ENCODE results near the gene DHRS7B. TPM values are rescaled to one million over a fixed set of nuclear protein-coding genes. Genes with fewer than 3 reads are reported as not detected.
"Not testable (repeated sequence)": the region's sequence is repeated elsewhere in the genome, so short reads cannot be mapped to it uniquely, and the experiment has no call there.

The DHRS7B gene, protein sequence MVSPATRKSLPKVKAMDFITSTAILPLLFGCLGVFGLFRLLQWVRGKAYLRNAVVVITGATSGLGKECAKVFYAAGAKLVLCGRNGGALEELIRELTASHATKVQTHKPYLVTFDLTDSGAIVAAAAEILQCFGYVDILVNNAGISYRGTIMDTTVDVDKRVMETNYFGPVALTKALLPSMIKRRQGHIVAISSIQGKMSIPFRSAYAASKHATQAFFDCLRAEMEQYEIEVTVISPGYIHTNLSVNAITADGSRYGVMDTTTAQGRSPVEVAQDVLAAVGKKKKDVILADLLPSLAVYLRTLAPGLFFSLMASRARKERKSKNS
- total RNA-seq, result 20.0 and 23.6 TPM in 2 replicates

DNA sequence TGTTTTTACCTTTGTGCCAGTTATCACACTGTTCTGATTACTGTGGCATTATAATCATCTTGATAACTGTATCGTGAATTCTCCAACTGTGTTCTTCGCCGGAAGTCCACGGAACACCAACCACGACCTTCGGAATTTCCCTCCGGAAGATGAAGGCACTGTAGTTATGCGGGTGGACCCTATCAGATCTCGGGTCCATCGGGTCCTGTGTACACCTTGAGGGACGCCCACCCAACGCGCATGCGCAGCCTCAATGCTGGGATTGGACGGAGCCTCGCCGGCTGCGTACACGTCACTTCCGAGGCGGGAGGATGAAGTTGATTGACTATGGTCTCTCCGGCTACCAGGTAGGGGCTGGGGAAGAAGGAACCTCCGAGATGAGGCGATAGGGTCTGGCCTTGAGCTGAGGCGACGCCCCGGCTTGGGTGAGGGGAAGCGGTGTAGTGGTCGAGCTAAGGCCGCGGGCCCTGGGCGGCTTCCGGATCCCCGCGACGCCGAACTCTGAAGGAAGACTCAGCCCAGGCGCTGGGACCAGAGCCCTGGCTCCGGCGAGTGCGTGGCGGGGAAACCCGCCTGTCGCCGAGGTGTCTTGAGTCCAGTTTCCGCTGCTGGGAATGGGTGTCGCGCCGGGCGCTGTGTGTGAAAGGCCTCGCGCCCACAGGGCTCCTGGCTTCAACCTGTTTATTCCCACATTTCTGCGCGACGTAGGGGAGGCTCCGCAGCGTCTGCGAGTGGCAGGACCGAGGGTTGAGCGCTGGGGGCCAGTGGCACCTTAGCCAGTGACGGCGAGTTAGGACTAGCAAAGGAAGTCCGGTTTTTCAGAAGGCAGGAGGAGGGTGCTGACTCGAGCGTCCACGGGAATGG, at the start of gene DHRS7B:
DHRS7B (plus strand) TSS at position 320 of the 864 bp plus-strand sequence; CDS start at position 328, 8 bp downstream.
- Mint-ChIP-seq H3K36me3 (ENCODE audit: low read depth) (peaks cover 2% of the 10 kb centered on the region), H3K27me3 (ENCODE audit: insufficient read depth) (peaks cover 3% of the 10 kb centered on the region), H3K27ac (peak within 1 kb of the TSS; percentile 95), H3K4me1 (ENCODE audit: low read depth) (peaks cover 44% of the 10 kb centered on the region), H3K9me3 (no peaks in the 10 kb centered on the region), H3K4me3 (peak within 1 kb of the TSS; percentile 95)
- intact Hi-C loops (cut with micrococcal nuclease), result loop anchor here (1.0 to 10.0 kb wide), 11 partner anchors 28 to 424 kb away; partner anchors contain the start of genes MAP2K3, NATD1, TMEM11 and USP22
- peak; percentile 96 for DNase-seq (ENCODE audit: low spot score)

DNA sequence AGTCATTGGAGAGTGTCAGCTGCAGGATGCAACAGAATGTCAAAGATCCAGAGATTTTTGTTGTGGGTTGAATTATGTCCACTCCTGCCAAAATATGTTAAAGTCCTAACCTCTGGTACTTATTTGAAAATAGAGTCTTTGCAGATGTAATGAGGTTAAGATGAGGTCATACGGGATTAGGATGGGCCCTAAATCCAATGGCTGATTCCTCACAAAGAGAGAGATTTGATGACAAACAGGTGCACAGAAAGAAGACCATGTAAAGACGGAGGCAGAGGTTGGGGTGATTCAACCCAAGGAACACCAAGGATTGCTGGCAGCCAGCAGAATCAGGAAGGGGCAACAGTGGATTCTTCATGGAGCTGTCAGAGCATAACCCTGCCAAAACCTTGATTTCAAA, 49.5 kb upstream of the DHRS7B start:
- intact Hi-C loops (cut with micrococcal nuclease), result no loop called here
- H3K4me1 Mint-ChIP-seq (ENCODE audit: low read depth), result peaks cover 5% of the 10 kb centered on the region
- no peaks in the 10 kb centered on the region for H3K36me3 Mint-ChIP-seq (ENCODE audit: low read depth)
- peaks cover 21% of the 10 kb centered on the region for H3K27me3 Mint-ChIP-seq (ENCODE audit: insufficient read depth)
- H3K9me3 Mint-ChIP-seq, result no peaks in the 10 kb centered on the region
- no peak overlapping the region for H3K4me3 Mint-ChIP-seq
- H3K27ac Mint-ChIP-seq, result no peak overlapping the region
- DNase-seq (ENCODE audit: low spot score), result no peak

GRCh38 chr17:21078016-21078780, 48.6 kb upstream of the DHRS7B start:
- no peaks in the 10 kb centered on the region for H3K9me3 Mint-ChIP-seq
- intact Hi-C loops (cut with micrococcal nuclease), result no loop called here
- H3K4me3 Mint-ChIP-seq, result no peak overlapping the region
- no peaks in the 10 kb centered on the region for H3K36me3 Mint-ChIP-seq (ENCODE audit: low read depth)
- peaks cover 21% of the 10 kb centered on the region for H3K27me3 Mint-ChIP-seq (ENCODE audit: insufficient read depth)
- no peak overlapping the region for H3K27ac Mint-ChIP-seq
- no peak for DNase-seq (ENCODE audit: low spot score)
- H3K4me1 Mint-ChIP-seq (ENCODE audit: low read depth), result peaks cover 5% of the 10 kb centered on the region

- no peaks in the 10 kb centered on the region for H3K9me3 Mint-ChIP-seq
- DNase-seq (ENCODE audit: low spot score), result no peak
- H3K4me1 Mint-ChIP-seq (ENCODE audit: low read depth), result peaks cover 5% of the 10 kb centered on the region
- intact Hi-C loops (cut with micrococcal nuclease), result no loop called here
- H3K36me3 Mint-ChIP-seq (ENCODE audit: low read depth), result no peaks in the 10 kb centered on the region
- no peak overlapping the region for H3K4me3 Mint-ChIP-seq
- H3K27ac Mint-ChIP-seq, result no peak overlapping the region
- H3K27me3 Mint-ChIP-seq (ENCODE audit: insufficient read depth), result peaks cover 21% of the 10 kb centered on the region
Measured at GRCh38 chr17:21079196-21079595, 47.6 kb upstream of the DHRS7B start.

- no peak overlapping the region for H3K4me3 Mint-ChIP-seq
- intact Hi-C loops (cut with micrococcal nuclease), result no loop called here
- H3K4me1 Mint-ChIP-seq (ENCODE audit: low read depth), result no peaks in the 10 kb centered on the region
- no peak for DNase-seq (ENCODE audit: low spot score)
- peaks cover 15% of the 10 kb centered on the region for H3K27me3 Mint-ChIP-seq (ENCODE audit: insufficient read depth)
- H3K27ac Mint-ChIP-seq, result no peak overlapping the region
- no peaks in the 10 kb centered on the region for H3K36me3 Mint-ChIP-seq (ENCODE audit: low read depth)
- no peaks in the 10 kb centered on the region for H3K9me3 Mint-ChIP-seq
Measured at GRCh38 chr17:21082001-21082436, 44.7 kb upstream of the DHRS7B start.

- H3K27me3 Mint-ChIP-seq (ENCODE audit: insufficient read depth); intact Hi-C loops (cut with micrococcal nuclease); H3K4me1 Mint-ChIP-seq (ENCODE audit: low read depth); H3K27ac Mint-ChIP-seq; H3K36me3 Mint-ChIP-seq (ENCODE audit: low read depth); H3K9me3 Mint-ChIP-seq; DNase-seq (ENCODE audit: low spot score); H3K4me3 Mint-ChIP-seq: not testable (repeated sequence)
Measured at GRCh38 chr17:21085280-21085679, 41.5 kb upstream of the DHRS7B start.

- intact Hi-C loops (cut with micrococcal nuclease), result no loop called here
- Mint-ChIP-seq H3K4me1 (ENCODE audit: low read depth) (peaks cover 7% of the 10 kb centered on the region), H3K4me3 (no peak overlapping the region), H3K36me3 (ENCODE audit: low read depth) (no peaks in the 10 kb centered on the region), H3K9me3 (no peaks in the 10 kb centered on the region), H3K27ac (no peak overlapping the region), H3K27me3 (ENCODE audit: insufficient read depth) (peaks cover 8% of the 10 kb centered on the region)
- no peak for DNase-seq (ENCODE audit: low spot score)
Measured at GRCh38 chr17:21085707-21086106, 41.1 kb upstream of the DHRS7B start.

- intact Hi-C loops (cut with micrococcal nuclease), result no loop called here
- no peak for DNase-seq (ENCODE audit: low spot score)
- H3K4me1 Mint-ChIP-seq (ENCODE audit: low read depth), result peaks cover 7% of the 10 kb centered on the region
- H3K27ac Mint-ChIP-seq, result no peak overlapping the region
- no peaks in the 10 kb centered on the region for H3K36me3 Mint-ChIP-seq (ENCODE audit: low read depth)
- peaks cover 8% of the 10 kb centered on the region for H3K27me3 Mint-ChIP-seq (ENCODE audit: insufficient read depth)
- H3K9me3 Mint-ChIP-seq, result no peaks in the 10 kb centered on the region
- no peak overlapping the region for H3K4me3 Mint-ChIP-seq
Measured at GRCh38 chr17:21089145-21089544, 37.6 kb upstream of the DHRS7B start.

GRCh38 chr17:21089933-21090901, 36.5 kb upstream of the DHRS7B start:
- Mint-ChIP-seq H3K36me3 (ENCODE audit: low read depth) (no peaks in the 10 kb centered on the region), H3K27ac (no peak overlapping the region), H3K27me3 (ENCODE audit: insufficient read depth) (peaks cover 6% of the 10 kb centered on the region), H3K9me3 (no peaks in the 10 kb centered on the region), H3K4me1 (ENCODE audit: low read depth) (peaks cover 7% of the 10 kb centered on the region), H3K4me3 (no peak overlapping the region)
- intact Hi-C loops (cut with micrococcal nuclease), result no loop called here
- no peak for DNase-seq (ENCODE audit: low spot score)

DNA sequence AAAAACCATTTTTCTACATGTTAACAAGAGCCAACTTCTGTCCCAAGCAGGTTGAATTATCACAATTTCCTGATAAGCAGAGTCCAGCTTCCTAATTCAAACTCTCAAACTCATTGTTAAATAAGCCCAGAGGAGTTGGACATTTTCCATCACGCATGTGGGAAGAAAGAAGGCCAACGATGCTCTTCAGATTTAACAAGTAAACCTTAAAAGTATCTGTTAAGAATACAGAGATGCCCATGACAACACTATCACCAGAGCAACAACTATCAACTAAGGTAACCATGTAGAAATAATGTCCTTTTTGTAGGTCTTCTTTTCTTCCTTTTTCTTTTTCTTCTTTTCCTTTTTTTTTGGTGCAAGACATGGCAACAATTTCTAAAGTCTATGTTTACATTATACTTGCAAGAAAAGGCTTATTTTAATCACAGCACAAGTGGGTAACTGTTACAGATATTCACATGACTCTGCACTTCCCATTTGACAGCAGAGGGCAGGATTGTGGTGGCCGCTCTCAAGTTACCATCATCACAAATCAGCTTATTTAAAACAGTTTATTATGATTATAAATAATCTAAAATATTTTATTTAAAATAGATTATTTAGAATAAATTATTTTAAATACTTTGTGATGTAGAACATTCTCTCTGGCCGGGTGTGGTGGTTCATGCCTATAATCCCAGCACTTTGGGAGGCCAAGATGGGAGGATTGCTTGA, 35.7 kb upstream of the DHRS7B start:
- Mint-ChIP-seq H3K4me1 (ENCODE audit: low read depth) (peaks cover 7% of the 10 kb centered on the region), H3K9me3 (no peaks in the 10 kb centered on the region), H3K27ac (no peak overlapping the region), H3K4me3 (no peak overlapping the region), H3K27me3 (ENCODE audit: insufficient read depth) (peaks cover 6% of the 10 kb centered on the region), H3K36me3 (ENCODE audit: low read depth) (no peaks in the 10 kb centered on the region)
- DNase-seq (ENCODE audit: low spot score), result no peak
- intact Hi-C loops (cut with micrococcal nuclease), result no loop called here

DNA sequence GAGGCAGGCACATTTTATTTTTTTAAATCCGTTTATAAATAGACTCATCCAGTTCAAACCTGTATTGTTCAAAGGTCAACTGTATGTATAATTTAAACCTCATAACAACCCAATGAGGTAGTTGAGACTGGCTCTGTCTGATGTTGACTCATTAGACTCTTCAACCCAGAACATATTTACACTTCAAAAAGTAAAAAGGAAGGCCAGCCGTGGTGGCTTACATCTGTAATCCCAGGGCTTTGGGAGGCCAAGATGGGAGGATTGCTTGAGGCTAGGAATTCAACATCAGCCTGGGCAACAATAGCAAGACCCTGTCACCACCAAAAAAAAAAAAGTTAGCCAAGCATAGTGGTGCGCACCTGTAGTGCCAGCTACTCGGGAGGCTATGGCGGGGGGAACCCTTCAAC, 32.5 kb upstream of the DHRS7B start:
- Mint-ChIP-seq H3K9me3 (no peaks in the 10 kb centered on the region), H3K27me3 (ENCODE audit: insufficient read depth) (no peaks in the 10 kb centered on the region), H3K4me1 (ENCODE audit: low read depth) (peaks cover 26% of the 10 kb centered on the region), H3K4me3 (no peak overlapping the region), H3K27ac (no peak overlapping the region), H3K36me3 (ENCODE audit: low read depth) (no peaks in the 10 kb centered on the region)
- intact Hi-C loops (cut with micrococcal nuclease), result no loop called here
- no peak for DNase-seq (ENCODE audit: low spot score)
